ENCODE data around the gene CDC42EP4. TPM values are rescaled to one million over a fixed set of nuclear protein-coding genes. Genes with fewer than 3 reads are reported as not detected.

CDC42EP4 gene
- total and polyA plus RNA-seq, 10 of the 15 experiments (the other 5 are each of a cell fraction or from before 2014, with no cell fraction given) = 0.05 to 7.1 (median 2.7) TPM

GRCh38 chr17:73302189-73302588, 9.6 kb downstream of the CDC42EP4 start (continued):
- TF ChIP-seq CEBPZ (IDR thresholded peaks at IDR 0.05; ENCODE audit: low read depth, low read length) (no peak), IRF3 (IDR thresholded peaks at IDR 0.05) (no peak), SMAD5 (IDR thresholded peaks at IDR 0.05; ENCODE audit: low read depth) (no peak), IRF4 (IDR thresholded peaks at IDR 0.05; ENCODE audit: low read depth, low read length) (no peak), POLR2AphosphoS5 (IDR thresholded peaks at IDR 0.05; ENCODE audit: low read length) (no peak)

- intact Hi-C loops (cut with micrococcal nuclease; ENCODE audit: unreplicated experiment) = no loop called here
- WGBS (ENCODE audit: insufficient coverage, insufficient replicate concordance, low lambda C conversion rate, missing lambda C conversion rate) = 100% methylated on average over 2 of the region's 2 CpGs
- in situ Hi-C loops (cut with MboI) = no loop called here
- RAD21 ChIA-PET (ENCODE audit: unreplicated experiment) = interaction anchor here (0.7 to 2.1 kb wide), 5 partner anchors 10 to 69 kb away, joined by 3 to 5 read pairs (median 4); no protein-coding TSS in a partner anchor
- POLR2A ChIA-PET = interaction anchor here (0.6 to 1.5 kb wide), 4 partner anchors 8 to 14 kb away, joined by 3 to 5 read pairs (median 4); no protein-coding TSS in a partner anchor
- H3K4me2 ChIP-seq (ENCODE audit: control insufficient read depth, insufficient read depth) = no peak overlapping the region
- no peak overlapping the region for H3K4me3 ChIP-seq
- no peak for ATAC-seq
- H3K36me3 ChIP-seq (ENCODE audit: control insufficient read depth in 2 of 2, insufficient read depth in 2 of 2, low read length in 1 of 2) = no peaks in the 10 kb centered on the region
- SMC1A ChIA-PET (ENCODE audit: uncharacterized antibody, unreplicated experiment) = interaction anchor here (0.6 to 2.0 kb wide), 2 partner anchors 10 to 24 kb away, joined by 4 to 9 read pairs; no protein-coding TSS in a partner anchor
- CTCF ChIA-PET = interaction anchor here (1.1 to 2.6 kb wide), 3 partner anchors 10 to 69 kb away, joined by 3 to 8 read pairs (median 8); no protein-coding TSS in a partner anchor
- H3K27ac ChIP-seq (ENCODE audit: control insufficient read depth, insufficient read depth) = no peak overlapping the region
- no peaks in the 10 kb centered on the region for H3K27me3 ChIP-seq (replicated peaks in 1 of 2; ENCODE audit: control insufficient read depth in 2 of 2, insufficient read depth in 2 of 2, low read length in 1 of 2)
- DNase-seq (ENCODE audit: low read depth, low spot score) = no peak
- no peak overlapping the region for H3K9ac ChIP-seq (ENCODE audit: control insufficient read depth, insufficient read depth, low read length)
- H3K9me3 ChIP-seq (replicated peaks; ENCODE audit: control insufficient read depth, insufficient read depth, low read length) = no peaks in the 10 kb centered on the region
- no peak overlapping the region for H2AFZ ChIP-seq (ENCODE audit: control insufficient read depth, low read depth, low read length)
- H3K79me2 ChIP-seq (ENCODE audit: control insufficient read depth, insufficient read depth, low read length) = peaks cover 8% of the 10 kb centered on the region
- no peaks in the 10 kb centered on the region for H4K20me1 ChIP-seq (ENCODE audit: control insufficient read depth, insufficient read depth)
- no peak for FAIRE-seq
- no TSS peak for BruUV-seq (replicated peaks)
- H3K4me1 ChIP-seq (ENCODE audit: control insufficient read depth, insufficient read depth, low read length) = peaks cover 14% of the 10 kb centered on the region
- TF ChIP-seq RFX5 (IDR thresholded peaks at IDR 0.05; ENCODE audit: low read depth, low read length) (no peak), HSF1 (IDR thresholded peaks at IDR 0.05; ENCODE audit: low read depth, low read length) (no peak), STAT1 (conservative IDR thresholded peaks at IDR 0.05) (no peak), STAT3 (IDR thresholded peaks at IDR 0.05; ENCODE audit: low read depth, low read length) (no peak), USF2 (IDR thresholded peaks at IDR 0.05; ENCODE audit: borderline replicate concordance, low read depth, low read length) (no peak), ATF2 (IDR thresholded peaks at IDR 0.05; ENCODE audit: low read length) (no peak), RBBP5 (conservative IDR thresholded peaks at IDR 0.05) (no peak)
These were observed 10.4 kb downstream of the CDC42EP4 start for GRCh38 chr17:73301369-73301768.

All from GM12878 (cell line).